SK-N-SH (cell line): Measurements from ENCODE around the gene PDIA4. TPM values are rescaled to one million over a fixed set of nuclear protein-coding genes. Genes with fewer than 3 reads are reported as not detected.

ENCODE experiments used
- CTCF ChIA-PET: fragments of 300-600, 350-600 bp; formaldehyde crosslinking; extraction: SDS; loops from one replicate; lab custom pipeline; 2021; lab: Yijun Ruan, JAX
- POLR2A ChIA-PET: fragments of 350-600 bp; sonication (Branson Sonifier 250); formaldehyde crosslinking; extraction: SDS; loops from one replicate; lab custom pipeline; 2020; ENCODE audit warnings: antibody characterized with exemption, inconsistent platforms; lab: Yijun Ruan, JAX
- DNase-seq: peaks from one replicate; pipeline ENCODE4 v3.0.0; 2012
- H2AFZ ChIP-seq: fragments of 200-600 bp; sonication (generic); 2 replicates; pipeline ENCODE4 v1.8.1; 2016; ENCODE audit warnings: antibody characterized with exemption, mild to moderate bottlenecking, low read depth
- H3F3A ChIP-seq: fragments of 200-600 bp; sonication (generic); replicated peaks from 2 replicates; pipeline ENCODE3; 2016; ENCODE audit warnings: antibody characterized with exemption, mild to moderate bottlenecking; ENCODE audit not compliant: insufficient read depth
- H3K27ac ChIP-seq, 2 experiments: fragments of 200-500 bp in 1 of 2; fragments of 200-600 bp in 1 of 2; sonication (Bioruptor generic) in 1 of 2; sonication (generic), shearing (Covaris generic) in 1 of 2; 2 replicates each; pipeline versions ENCODE4 v1.5.1 to v1.6.1; 2014 to 2016; ENCODE audit warnings: low read depth in 2 of 2, inconsistent platforms in 1 of 2, low read length in 1 of 2, mild to moderate bottlenecking in 1 of 2, mixed read lengths in 1 of 2
- H3K27me3 ChIP-seq: fragments of 200-600 bp; sonication (generic), shearing (Covaris generic); 2 replicates; pipeline ENCODE4 v1.6.1; 2016; ENCODE audit warnings: mixed run types; ENCODE audit not compliant: insufficient read depth
- H3K36me3 ChIP-seq, 2 experiments: fragments of 200-500 bp in 1 of 2; fragments of 200-600 bp in 1 of 2; sonication (Bioruptor generic) in 1 of 2; sonication (generic) in 1 of 2; replicated peaks in 1 of 2; 2 replicates each; pipeline versions ENCODE3 to v1.5.1; 2014 to 2016; ENCODE audit warnings: low read length in 1 of 2, mild to moderate bottlenecking in 1 of 2; ENCODE audit not compliant: insufficient read depth in 2 of 2, control insufficient read depth in 1 of 2
- H3K4me1 ChIP-seq, 2 experiments: fragments of 200-500 bp in 1 of 2; fragments of 200-600 bp in 1 of 2; sonication (Bioruptor generic) in 1 of 2; sonication (generic), shearing (Covaris generic) in 1 of 2; 2 replicates each; pipeline versions ENCODE4 v1.5.1 to v1.6.1; 2014 to 2016; ENCODE audit warnings: low read depth in 1 of 2, low read length in 1 of 2, mixed run types in 1 of 2; ENCODE audit not compliant: insufficient read depth in 2 of 2, control insufficient read depth in 1 of 2
- H3K4me2 ChIP-seq: fragments of 200-600 bp; sonication (generic), shearing (Covaris generic); 2 replicates; pipeline ENCODE4 v1.6.1; 2017; ENCODE audit warnings: mixed run types
- H3K4me3 ChIP-seq, 2 experiments: fragments of 200-500 bp in 1 of 2; fragments of 200-600 bp in 1 of 2; sonication (Bioruptor generic) in 1 of 2; sonication (generic), shearing (Covaris generic) in 1 of 2; 2 replicates each; pipeline versions ENCODE4 v1.5.1 to v1.8.1; 2014 to 2016; ENCODE audit warnings: low read depth in 2 of 2, inconsistent platforms in 1 of 2, low read length in 1 of 2, mild to moderate bottlenecking in 1 of 2, mixed read lengths in 1 of 2, moderate library complexity in 1 of 2
- H3K79me2 ChIP-seq: fragments of 200-600 bp; sonication (generic); 2 replicates; pipeline ENCODE4 v1.8.1; 2017; ENCODE audit warnings: mild to moderate bottlenecking; ENCODE audit not compliant: insufficient read depth
- H3K9ac ChIP-seq: fragments of 200-600 bp; sonication (generic); 2 replicates; pipeline ENCODE4 v1.6.1; 2017; ENCODE audit warnings: mixed run types
- H3K9me2 ChIP-seq: fragments of 200-600 bp; sonication (generic); 2 replicates; pipeline ENCODE4 v1.6.1; 2017; ENCODE audit warnings: mixed run types
- H3K9me3 ChIP-seq: fragments of 200-600 bp; sonication (generic); 2 replicates; pipeline ENCODE4 v1.6.1; 2017; ENCODE audit warnings: mixed run types, mild to moderate bottlenecking, moderate library complexity
- H4K20me1 ChIP-seq: fragments of 200-600 bp; sonication (generic); 2 replicates; pipeline ENCODE4 v1.6.1; 2017; ENCODE audit warnings: mild to moderate bottlenecking, mixed run types; ENCODE audit not compliant: insufficient read depth
- ELF1 ChIP-seq: IDR thresholded peaks from 2 replicates; pipeline ENCODE4 v1.4.0; 2012
- EP300 ChIP-seq, 2 experiments: IDR thresholded peaks; 2 replicates each; pipeline versions ENCODE4 v1.4.0 to v1.6.1; 2012; ENCODE audit warnings: borderline replicate concordance in 1 of 2, low read depth in 1 of 2, low read length in 1 of 2
- EZH2phosphoT487 ChIP-seq: fragments of 200-600 bp; sonication (generic); IDR thresholded peaks from 2 replicates; pipeline ENCODE4 v1.6.1; 2017; ENCODE audit warnings: low read depth, mixed run types, mild to moderate bottlenecking, antibody characterized with exemption, moderate library complexity, borderline replicate concordance
- FOXM1 ChIP-seq: IDR thresholded peaks from 2 replicates; pipeline ENCODE4 v1.4.0; 2012; ENCODE audit warnings: low read depth, mild to moderate bottlenecking
- GABPA ChIP-seq: IDR thresholded peaks from 2 replicates; pipeline ENCODE4 v1.4.0; 2012; ENCODE audit warnings: low read depth, mild to moderate bottlenecking
- GATA2 ChIP-seq: sonication (generic); formaldehyde crosslinking; IDR thresholded peaks from 2 replicates; pipeline ENCODE4 v1.5.0; 2020; ENCODE audit warnings: mild to moderate bottlenecking, missing genetic modification reagents
- JUND ChIP-seq: IDR thresholded peaks from 2 replicates; pipeline ENCODE4 v1.4.0; 2012
- MAX ChIP-seq: IDR thresholded peaks from 2 replicates; pipeline ENCODE4 v1.4.0; 2012; ENCODE audit warnings: low read depth
- MEF2A ChIP-seq: IDR thresholded peaks from 2 replicates; pipeline ENCODE4 v1.4.0; 2012; ENCODE audit warnings: low read depth, borderline replicate concordance
- MXI1 ChIP-seq: IDR thresholded peaks from 2 replicates; pipeline ENCODE4 v1.6.1; 2012; ENCODE audit warnings: mild to moderate bottlenecking, low read depth, low read length, improper control_type of control experiment
- NRF1 ChIP-seq: IDR thresholded peaks from 2 replicates; pipeline ENCODE4 v1.6.1; 2012; ENCODE audit warnings: low read depth, mild to moderate bottlenecking, low read length
- POLR2AphosphoS5 ChIP-seq: IDR thresholded peaks from 2 replicates; pipeline ENCODE4 v1.6.1; 2012; ENCODE audit warnings: low read depth, low read length
- RAD21 ChIP-seq: IDR thresholded peaks from 2 replicates; pipeline ENCODE4 v1.6.1; 2012; ENCODE audit warnings: mild to moderate bottlenecking, low read length
- RXRA ChIP-seq: IDR thresholded peaks from 2 replicates; pipeline ENCODE4 v1.4.0; 2012; ENCODE audit warnings: low read depth, mild to moderate bottlenecking, borderline replicate concordance
- SMC3 ChIP-seq: IDR thresholded peaks from 2 replicates; pipeline ENCODE4 v1.6.1; 2012; ENCODE audit warnings: low read depth, low read length, improper control_type of control experiment
- TAF1 ChIP-seq: IDR thresholded peaks from 2 replicates; pipeline ENCODE4 v1.6.1; 2012; ENCODE audit warnings: low read depth, mild to moderate bottlenecking, low read length, moderate library complexity, borderline replicate concordance
- TCF12 ChIP-seq: IDR thresholded peaks from 2 replicates; pipeline ENCODE4 v1.4.0; 2012
- TEAD4 ChIP-seq: IDR thresholded peaks from 2 replicates; pipeline ENCODE4 v1.4.0; 2012; ENCODE audit warnings: mild to moderate bottlenecking, borderline replicate concordance; ENCODE audit not compliant: insufficient read depth
- USF1 ChIP-seq: IDR thresholded peaks from 2 replicates; pipeline ENCODE4 v1.4.0; 2012; ENCODE audit warnings: low read depth, borderline replicate concordance
- USF2 ChIP-seq: fragments of 150-350 bp; IDR thresholded peaks from 2 replicates; pipeline ENCODE4 v1.6.1; 2017; ENCODE audit warnings: antibody characterized with exemption, low read length, low read depth, borderline replicate concordance
- WGBS: methylation state at CpG from one replicate; pipeline ENCODE4 v1.1.6; 2017; ENCODE audit warnings: low lambda C conversion rate; 5-methylcytosine and 5-hydroxymethylcytosine counted together
- polyA plus RNA-seq, 3 experiments: library from polyadenylated mRNA; depleted of rRNA; stranded (reverse); fragments of >200 nt; gene quantifications; 2 replicates each; pipeline ENCODE4 v1.2.3, GENCODE V29; 2012

The PDIA4 gene
- polyA plus RNA-seq, 1 of the 3 experiments (the other 2 are of a cell fraction), result 400 TPM

- TF ChIP-seq MEF2A (no peak), TAF1 (no peak)
Measured at GRCh38 chr7:149000961-149001360, 27.3 kb downstream of the PDIA4 start (continued).

- Histone ChIP-seq H3K79me2 (no peaks in the 10 kb centered on the region), H3K4me3 (no peak overlapping the region), H3K27me3 (no peaks in the 10 kb centered on the region), H4K20me1 (no peaks in the 10 kb centered on the region), H3K27ac (no peak overlapping the region), H3K36me3 (peaks cover 16 to 25% of the 10 kb centered on the region in 2 experiments), H3K4me1 (peaks cover 0 to 7% of the 10 kb centered on the region in 2 experiments; a peak in 1 of 4 replicates), H3F3A (no peaks in the 10 kb centered on the region), H3K9ac (no peak overlapping the region), H3K9me2 (no peaks in the 10 kb centered on the region), H3K9me3 (no peaks in the 10 kb centered on the region), H2AFZ (no peak overlapping the region), H3K4me2 (no peak overlapping the region)
- TF ChIP-seq RXRA (no peak), USF1 (no peak), GABPA (no peak), ELF1 (no peak), FOXM1 (no peak), SMC3 (no peak), NRF1 (no peak), EP300 (IDR thresholded peaks at IDR 0.05; ENCODE audit: borderline replicate concordance in 1 of 2, low read depth in 1 of 2, low read length in 1 of 2) (no peak), GATA2 (CRISPR knock-in tag) (no peak), USF2 (no peak), JUND (no peak), TCF12 (no peak), TEAD4 (no peak), MXI1 (no peak), POLR2AphosphoS5 (no peak), EZH2phosphoT487 (no peak), MAX (no peak), RAD21 (no peak)
- ChIA-PET CTCF (interaction anchor here (1.0 to 9.7 kb wide), 6 partner anchors 11 to 68 kb away, joined by 3 to 113 read pairs (median 6); no protein-coding TSS in a partner anchor), POLR2A (no interaction called here)
- WGBS, result 95% methylated on average over 6 of the region's 6 CpGs
- DNase-seq, result no peak
Measured at GRCh38 chr7:148999192-148999591, 29.1 kb downstream of the PDIA4 start.
